GM21723 (cell line): ENCODE results near the gene CATSPER4.

Source experiments
- ATAC-seq: cut with Tn5 transposase; IDR thresholded peaks from one replicate; pipeline ENCODE4 v1.9.1; 2021; ENCODE audit warnings: mild to moderate bottlenecking, moderate library complexity; ENCODE audit not compliant: unreplicated experiment

The CATSPER4 gene

GRCh38 chr1:26234644-26235370 is 44.4 kb downstream of the CATSPER4 start:
- no peak for ATAC-seq

- ATAC-seq = no peak
Measured at GRCh38 chr1:26237230-26237966, 47.0 kb downstream of the CATSPER4 start.

- no peak for ATAC-seq
Measured at GRCh38 chr1:26239936-26240335, 49.5 kb downstream of the CATSPER4 start.
